Stimulated activated CD4-positive, alpha-beta T cell treated with anti-CD3 and anti-CD28 coated beads, Interleukin-4, amount 100 ng/mL, for 1 hour (primary cell): Measurements from ENCODE around the gene PSG11.
"Not testable (repeated sequence)": the region's sequence is repeated elsewhere in the genome, so short reads cannot be mapped to it uniquely, and the experiment has no call there.

Experiments
- DNase-seq: peaks from one replicate; pipeline ENCODE4 v3.0.0-alpha.2; 2020

PSG11 gene

GRCh38 chr19:43026369-43026768 lies at the start of gene PSG11:
PSG11 (minus strand) TSS chr19:43026469; CDS start chr19:43026372, 97 bp downstream.
- DNase-seq: not testable (repeated sequence)

- DNase-seq: not testable (repeated sequence)
These were observed 36.1 kb upstream of the PSG11 start for GRCh38 chr19:43062418-43062817.

- not testable (repeated sequence) for DNase-seq
These were observed 35.1 kb upstream of the PSG11 start for GRCh38 chr19:43061326-43061725.

GRCh38 chr19:43060254-43060653 lies 34.0 kb upstream of the PSG11 start:
- not testable (repeated sequence) for DNase-seq

GRCh38 chr19:43059482-43059881 lies 33.2 kb upstream of the PSG11 start:
- DNase-seq: not testable (repeated sequence)

GRCh38 chr19:43058440-43058839 lies 32.2 kb upstream of the PSG11 start:
- DNase-seq: not testable (repeated sequence)

GRCh38 chr19:43047966-43048365 lies 21.7 kb upstream of the PSG11 start:
- not testable (repeated sequence) for DNase-seq

- not testable (repeated sequence) for DNase-seq
These were observed 20.3 kb upstream of the PSG11 start for GRCh38 chr19:43046578-43046977.

- DNase-seq: not testable (repeated sequence)
These were observed 17.4 kb upstream of the PSG11 start for GRCh38 chr19:43043492-43044180.

GRCh38 chr19:43031645-43032044 lies 5.4 kb upstream of the PSG11 start:
- not testable (repeated sequence) for DNase-seq

GRCh38 chr19:43028866-43029265 lies 2.6 kb upstream of the PSG11 start:
- DNase-seq: no peak

GRCh38 chr19:43027985-43028384 lies 1.7 kb upstream of the PSG11 start:
- not testable (repeated sequence) for DNase-seq

- DNase-seq: not testable (repeated sequence)
These were observed 792 bp upstream of the PSG11 start for GRCh38 chr19:43027061-43027460.

- not testable (repeated sequence) for DNase-seq
These were observed 4.2 kb downstream of the PSG11 start for GRCh38 chr19:43022098-43022497.

GRCh38 chr19:43021629-43022028 lies 4.6 kb downstream of the PSG11 start:
- not testable (repeated sequence) for DNase-seq

GRCh38 chr19:43019588-43019987 lies 6.7 kb downstream of the PSG11 start:
- not testable (repeated sequence) for DNase-seq

- not testable (repeated sequence) for DNase-seq
These were observed 20.4 kb downstream of the PSG11 start for GRCh38 chr19:43005841-43006240.

GRCh38 chr19:43004846-43005245 lies 21.4 kb downstream of the PSG11 start:
- DNase-seq: not testable (repeated sequence)

GRCh38 chr19:43003634-43004033 lies 22.6 kb downstream of the PSG11 start:
- DNase-seq: not testable (repeated sequence)

GRCh38 chr19:43002948-43003347 lies 23.3 kb downstream of the PSG11 start:
- DNase-seq: not testable (repeated sequence)

GRCh38 chr19:42996161-42996560 lies 30.1 kb downstream of the PSG11 start:
- DNase-seq: not testable (repeated sequence)

GRCh38 chr19:42992029-42992604 lies 34.2 kb downstream of the PSG11 start:
- DNase-seq: not testable (repeated sequence)

- no peak for DNase-seq
These were observed 36.4 kb downstream of the PSG11 start for GRCh38 chr19:42989851-42990250.

GRCh38 chr19:42989186-42989585 lies 37.1 kb downstream of the PSG11 start:
- not testable (repeated sequence) for DNase-seq
